ENCODE measurements around the gene PIGW.

The PIGW gene, protein sequence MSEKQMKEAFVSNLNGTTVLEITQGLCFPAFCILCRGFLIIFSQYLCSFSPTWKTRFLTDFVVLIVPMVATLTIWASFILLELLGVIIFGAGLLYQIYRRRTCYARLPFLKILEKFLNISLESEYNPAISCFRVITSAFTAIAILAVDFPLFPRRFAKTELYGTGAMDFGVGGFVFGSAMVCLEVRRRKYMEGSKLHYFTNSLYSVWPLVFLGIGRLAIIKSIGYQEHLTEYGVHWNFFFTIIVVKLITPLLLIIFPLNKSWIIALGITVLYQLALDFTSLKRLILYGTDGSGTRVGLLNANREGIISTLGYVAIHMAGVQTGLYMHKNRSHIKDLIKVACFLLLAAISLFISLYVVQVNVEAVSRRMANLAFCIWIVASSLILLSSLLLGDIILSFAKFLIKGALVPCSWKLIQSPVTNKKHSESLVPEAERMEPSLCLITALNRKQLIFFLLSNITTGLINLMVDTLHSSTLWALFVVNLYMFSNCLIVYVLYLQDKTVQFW

DNA sequence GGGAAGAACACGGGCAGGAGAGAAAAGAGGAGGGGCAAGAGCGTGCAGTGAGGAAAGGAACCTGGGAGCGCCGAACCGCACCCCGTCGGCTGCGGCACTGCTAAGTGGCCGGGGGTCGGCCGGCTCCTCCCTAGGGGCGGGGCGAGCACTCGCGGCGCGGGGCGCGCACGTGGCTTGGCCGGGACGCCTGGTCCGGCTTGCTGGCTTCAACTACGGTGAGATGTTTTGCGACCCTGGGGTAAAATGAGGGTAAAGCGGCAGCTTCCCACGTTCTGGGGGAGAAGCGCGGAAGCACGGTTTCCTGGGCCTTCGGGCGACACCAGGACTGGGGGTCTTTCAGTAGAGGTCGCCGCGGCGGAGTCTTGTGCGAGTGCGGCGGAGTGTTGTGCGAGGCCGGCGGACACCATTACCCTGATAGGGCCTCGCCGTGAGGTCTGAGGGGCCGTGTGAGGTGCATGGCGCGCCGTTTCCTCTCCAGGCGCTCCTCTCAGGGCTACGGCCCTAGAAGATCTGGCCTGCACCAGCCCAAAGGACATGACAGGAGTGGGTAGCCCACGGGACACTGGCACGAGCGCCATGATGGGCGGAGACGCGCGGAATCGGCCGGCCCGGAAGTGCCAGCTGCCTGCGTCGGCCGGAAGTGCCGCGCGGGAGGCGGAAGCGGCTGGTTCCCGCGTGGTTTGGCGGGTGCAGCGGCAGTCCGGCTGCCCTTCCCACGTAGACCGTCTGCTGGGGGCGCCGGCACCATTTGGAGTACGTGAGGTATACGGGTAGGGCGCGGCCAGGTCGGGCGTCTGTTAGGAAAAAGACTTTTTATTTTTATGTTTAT is at the start of gene PIGW, which contains the start of gene MYO19:
TSS of gene PIGW (plus strand) at position 148 of the 829 bp plus-strand sequence. CDS start 2,115 bp downstream, outside the sequence.
TSS of gene MYO19 (minus strand) at position 29 of the 829 bp plus-strand sequence. CDS start 2,330 bp downstream, outside the sequence.
- peak within 1 kb of the TSS; percentile 89 for H3K4me2 ChIP-seq (ENCODE audit: low read length)
- peak within 1 kb of the TSS; percentile 97 for H3K4me3 ChIP-seq (ENCODE audit: low read length)
- H3K79me2 ChIP-seq (ENCODE audit: control insufficient read depth, low read length): peaks cover 65% of the 10 kb centered on the region
- H3K27me3 ChIP-seq (ENCODE audit: control insufficient read depth, low read length): no peaks in the 10 kb centered on the region
- H3F3A ChIP-seq (ENCODE audit: control insufficient read depth, insufficient read depth): peaks cover 27% of the 10 kb centered on the region
- H3K9me2 ChIP-seq (replicated peaks; ENCODE audit: control insufficient read depth, low read length): no peaks in the 10 kb centered on the region
- H3K36me3 ChIP-seq (ENCODE audit: control insufficient read depth, low read length): peaks cover 75% of the 10 kb centered on the region
- peaks cover 37% of the 10 kb centered on the region for H3K4me1 ChIP-seq (ENCODE audit: control insufficient read depth, low read length)
- peak within 1 kb of the TSS; percentile 80 for H3K27ac ChIP-seq (ENCODE audit: low read depth, low read length)
- no peaks in the 10 kb centered on the region for H4K20me1 ChIP-seq (ENCODE audit: control insufficient read depth, insufficient read depth, low read depth, low read length)
- H3K9me3 ChIP-seq (ENCODE audit: control insufficient read depth, insufficient read depth, low read length): no peaks in the 10 kb centered on the region
- no peak for TF ChIP-seq EZH2phosphoT487 (IDR thresholded peaks at IDR 0.05; ENCODE audit: borderline replicate concordance, low read length)
- TF ChIP-seq, protein P1, sequence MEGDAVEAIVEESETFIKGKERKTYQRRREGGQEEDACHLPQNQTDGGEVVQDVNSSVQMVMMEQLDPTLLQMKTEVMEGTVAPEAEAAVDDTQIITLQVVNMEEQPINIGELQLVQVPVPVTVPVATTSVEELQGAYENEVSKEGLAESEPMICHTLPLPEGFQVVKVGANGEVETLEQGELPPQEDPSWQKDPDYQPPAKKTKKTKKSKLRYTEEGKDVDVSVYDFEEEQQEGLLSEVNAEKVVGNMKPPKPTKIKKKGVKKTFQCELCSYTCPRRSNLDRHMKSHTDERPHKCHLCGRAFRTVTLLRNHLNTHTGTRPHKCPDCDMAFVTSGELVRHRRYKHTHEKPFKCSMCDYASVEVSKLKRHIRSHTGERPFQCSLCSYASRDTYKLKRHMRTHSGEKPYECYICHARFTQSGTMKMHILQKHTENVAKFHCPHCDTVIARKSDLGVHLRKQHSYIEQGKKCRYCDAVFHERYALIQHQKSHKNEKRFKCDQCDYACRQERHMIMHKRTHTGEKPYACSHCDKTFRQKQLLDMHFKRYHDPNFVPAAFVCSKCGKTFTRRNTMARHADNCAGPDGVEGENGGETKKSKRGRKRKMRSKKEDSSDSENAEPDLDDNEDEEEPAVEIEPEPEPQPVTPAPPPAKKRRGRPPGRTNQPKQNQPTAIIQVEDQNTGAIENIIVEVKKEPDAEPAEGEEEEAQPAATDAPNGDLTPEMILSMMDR (IDR thresholded peaks at IDR 0.05; ENCODE audit: low read depth, low read length, poor library complexity, severe bottlenecking): no peak

DNA sequence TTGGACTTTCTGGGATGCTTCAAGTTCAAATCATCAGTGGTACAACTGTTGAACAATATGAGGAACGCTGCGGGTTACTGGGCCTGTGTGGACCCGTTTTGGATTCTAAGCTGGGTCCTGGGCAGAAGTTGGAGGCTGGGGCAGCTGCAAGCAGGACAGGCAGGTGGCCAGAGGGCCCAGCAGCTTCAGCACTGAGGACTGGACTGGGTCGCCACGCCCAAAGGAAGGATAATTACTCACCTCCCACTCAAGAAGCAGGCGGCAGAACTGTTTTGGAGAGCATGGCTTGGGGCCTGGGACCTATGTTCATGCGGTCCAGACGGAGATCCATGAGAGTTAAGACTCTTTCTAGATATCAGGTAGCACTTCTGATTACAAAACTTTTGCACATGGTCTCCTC is 49.8 kb upstream of the PIGW start:
- no peaks in the 10 kb centered on the region for H4K20me1 ChIP-seq (ENCODE audit: control insufficient read depth, insufficient read depth, low read depth, low read length)
- H3K36me3 ChIP-seq (ENCODE audit: control insufficient read depth, low read length): peaks cover 17% of the 10 kb centered on the region
- H3F3A ChIP-seq (ENCODE audit: control insufficient read depth, insufficient read depth): no peaks in the 10 kb centered on the region
- no peak for TF ChIP-seq EZH2phosphoT487 (IDR thresholded peaks at IDR 0.05; ENCODE audit: borderline replicate concordance, low read length)
- TF ChIP-seq, protein P1 (IDR thresholded peaks at IDR 0.05; ENCODE audit: low read depth, low read length, poor library complexity, severe bottlenecking): no peak
- no peaks in the 10 kb centered on the region for H3K9me2 ChIP-seq (replicated peaks; ENCODE audit: control insufficient read depth, low read length)
- H3K4me1 ChIP-seq (ENCODE audit: control insufficient read depth, low read length): peaks cover 20% of the 10 kb centered on the region
- H3K27me3 ChIP-seq (ENCODE audit: control insufficient read depth, low read length): no peaks in the 10 kb centered on the region
- H3K9me3 ChIP-seq (ENCODE audit: control insufficient read depth, insufficient read depth, low read length): no peaks in the 10 kb centered on the region
- H3K27ac ChIP-seq (ENCODE audit: low read depth, low read length): no peak overlapping the region
- peak overlapping the region; percentile 94 for H3K4me3 ChIP-seq (ENCODE audit: low read length)
- H3K4me2 ChIP-seq (ENCODE audit: low read length): peak overlapping the region; percentile 95
- peaks cover 33% of the 10 kb centered on the region for H3K79me2 ChIP-seq (ENCODE audit: control insufficient read depth, low read length)

DNA sequence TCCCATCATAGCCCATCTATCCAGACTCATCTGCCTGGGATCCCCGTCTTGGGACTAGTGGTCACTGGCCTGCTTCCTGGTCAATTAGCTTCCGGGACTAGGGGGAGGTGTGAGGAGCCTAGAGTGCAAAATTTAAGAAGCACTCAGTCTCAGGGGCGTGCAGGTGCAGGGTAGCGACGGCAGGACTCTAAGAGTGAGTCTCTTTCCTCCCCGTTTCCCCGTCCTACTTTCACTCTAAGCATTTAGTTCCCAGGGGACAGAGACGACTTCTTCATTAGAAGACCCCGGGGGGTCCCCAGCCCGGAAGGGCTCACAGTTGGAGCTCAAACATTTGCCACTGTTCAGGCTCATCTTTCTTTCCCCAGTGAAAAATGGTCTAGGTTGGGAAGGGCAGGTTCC is 49.0 kb upstream of the PIGW start:
- TF ChIP-seq EZH2phosphoT487 (IDR thresholded peaks at IDR 0.05; ENCODE audit: borderline replicate concordance, low read length): no peak
- TF ChIP-seq, protein P1 (IDR thresholded peaks at IDR 0.05; ENCODE audit: low read depth, low read length, poor library complexity, severe bottlenecking): no peak
- peak overlapping the region; percentile 69 for H3K27ac ChIP-seq (ENCODE audit: low read depth, low read length)
- H3K79me2 ChIP-seq (ENCODE audit: control insufficient read depth, low read length): peaks cover 41% of the 10 kb centered on the region
- no peaks in the 10 kb centered on the region for H3K9me3 ChIP-seq (ENCODE audit: control insufficient read depth, insufficient read depth, low read length)
- no peaks in the 10 kb centered on the region for H3F3A ChIP-seq (ENCODE audit: control insufficient read depth, insufficient read depth)
- H3K4me3 ChIP-seq (ENCODE audit: low read length): peak overlapping the region; percentile 94
- peaks cover 23% of the 10 kb centered on the region for H3K36me3 ChIP-seq (ENCODE audit: control insufficient read depth, low read length)
- H3K4me2 ChIP-seq (ENCODE audit: low read length): peak overlapping the region; percentile 95
- H4K20me1 ChIP-seq (ENCODE audit: control insufficient read depth, insufficient read depth, low read depth, low read length): no peaks in the 10 kb centered on the region
- H3K4me1 ChIP-seq (ENCODE audit: control insufficient read depth, low read length): peaks cover 20% of the 10 kb centered on the region
- no peaks in the 10 kb centered on the region for H3K9me2 ChIP-seq (replicated peaks; ENCODE audit: control insufficient read depth, low read length)
- H3K27me3 ChIP-seq (ENCODE audit: control insufficient read depth, low read length): no peaks in the 10 kb centered on the region
